PC-9 (cell line): ENCODE data around the gene SLC40A1. TPM values are rescaled to one million over a fixed set of nuclear protein-coding genes. Genes with fewer than 3 reads are reported as not detected.

ENCODE experiments used
- BruUV-seq: library from RNA; stranded (reverse); fragments of 400-500 nt; replicated peaks from 2 replicates; lab custom pipeline; 2021; lab: Mats Ljungman, UMichigan
- CTCF ChIA-PET: fragments of 300-600 bp; sonication (Branson Sonifier 250); formaldehyde crosslinking; loops from one replicate; lab custom pipeline; 2022; ENCODE audit warnings: antibody characterized with exemption; lab: Charles Lee
- POLR2A ChIA-PET: fragments of 300-600 bp; sonication (Branson Sonifier 250); formaldehyde crosslinking; loops from one replicate; lab custom pipeline; 2022; ENCODE audit warnings: antibody characterized with exemption; ENCODE audit not compliant: unreplicated experiment; lab: Charles Lee
- DNase-seq, 2 experiments: peaks; one replicate each; pipeline versions ENCODE4 v3.0.0 to v3.0.0-alpha.2; 2015 to 2022; ENCODE audit warnings: mixed read lengths in 1 of 2
- H2AFZ ChIP-seq: fragments of 200-600 bp; sonication (generic); 2 replicates; pipeline ENCODE4 v1.8.1; 2017; ENCODE audit warnings: antibody characterized with exemption
- H3F3A ChIP-seq: fragments of 200-600 bp; sonication (generic); 2 replicates; pipeline ENCODE4 v1.8.1; 2017; ENCODE audit warnings: antibody characterized with exemption, mild to moderate bottlenecking, low read depth; ENCODE audit not compliant: insufficient read depth
- H3K27ac ChIP-seq: fragments of 200-600 bp; sonication (generic); 2 replicates; pipeline ENCODE4 v1.6.1; 2016; ENCODE audit warnings: mixed run types
- H3K27me3 ChIP-seq: fragments of 200-600 bp; sonication (generic); 2 replicates; pipeline ENCODE4 v1.6.1; 2016; ENCODE audit warnings: low read depth, mixed run types; ENCODE audit not compliant: insufficient read depth
- H3K36me3 ChIP-seq: fragments of 200-600 bp; sonication (generic); 2 replicates; pipeline ENCODE4 v1.6.1; 2016; ENCODE audit warnings: low read depth, mixed run types
- H3K4me1 ChIP-seq: fragments of 200-600 bp; sonication (generic); replicated peaks from 2 replicates; pipeline ENCODE4 v1.6.1; 2016; ENCODE audit warnings: mixed run types; ENCODE audit not compliant: insufficient read depth
- H3K4me2 ChIP-seq: fragments of 200-600 bp; sonication (generic); 2 replicates; pipeline ENCODE4 v1.6.1; 2017; ENCODE audit warnings: mixed run types
- H3K4me3 ChIP-seq: fragments of 200-600 bp; sonication (generic); 2 replicates; pipeline ENCODE4 v1.6.1; 2016; ENCODE audit warnings: mixed run types
- H3K79me2 ChIP-seq: fragments of 200-600 bp; sonication (generic); 2 replicates; pipeline ENCODE4 v1.6.1; 2017; ENCODE audit warnings: low read depth, mixed run types
- H3K9me2 ChIP-seq: fragments of 200-600 bp; sonication (generic); 2 replicates; pipeline ENCODE4 v1.8.1; 2017; ENCODE audit warnings: mild to moderate bottlenecking; ENCODE audit not compliant: insufficient read depth
- H3K9me3 ChIP-seq: fragments of 200-600 bp; sonication (generic); 2 replicates; pipeline ENCODE4 v1.8.1; 2016; ENCODE audit warnings: low read depth; ENCODE audit not compliant: insufficient read depth
- H4K20me1 ChIP-seq: fragments of 200-600 bp; sonication (generic); 2 replicates; pipeline ENCODE4 v1.8.1; 2017; ENCODE audit not compliant: insufficient read depth
- CTCF ChIP-seq: fragments of 200-600 bp; sonication (generic); conservative IDR thresholded peaks from 2 replicates; pipeline ENCODE4 v1.6.1; 2017; ENCODE audit warnings: mixed run types, antibody characterized with exemption, mild to moderate bottlenecking, moderate library complexity
- EZH2 ChIP-seq: fragments of 200-600 bp; sonication (generic); IDR thresholded peaks from 2 replicates; pipeline ENCODE4 v1.8.0; 2017; ENCODE audit warnings: antibody characterized with exemption, low read depth
- intact Hi-C: fragments of 100-400 bp; cut with micrococcal nuclease; formaldehyde crosslinking; loops from one replicate; pipeline ENCODE4 v1.10.0; 2022; ENCODE audit not compliant: unreplicated experiment
- total RNA-seq: library from RNA; stranded (reverse); gene quantifications from 2 replicates; pipeline ENCODE4 v1.2.3, GENCODE V29; 2021

Gene SLC40A1
- total RNA-seq, 1 experiment from 2014 or later: 8.0 TPM

- POLR2A ChIA-PET: interaction anchor here (0.6 kb wide), 1 partner anchor 792 kb away, joined by 3 read pairs; no protein-coding TSS in a partner anchor
- no peak for DNase-seq
- Histone ChIP-seq H3K36me3 (no peaks in the 10 kb centered on the region), H2AFZ (no peak overlapping the region), H3F3A (no peaks in the 10 kb centered on the region), H3K9me3 (no peaks in the 10 kb centered on the region), H4K20me1 (no peaks in the 10 kb centered on the region), H3K27me3 (no peaks in the 10 kb centered on the region), H3K4me2 (no peak overlapping the region), H3K4me3 (no peak overlapping the region), H3K9me2 (no peaks in the 10 kb centered on the region), H3K4me1 (no peaks in the 10 kb centered on the region), H3K27ac (no peak overlapping the region), H3K79me2 (no peaks in the 10 kb centered on the region)
- no peak for TF ChIP-seq CTCF
- no peak for TF ChIP-seq EZH2
- BruUV-seq: no TSS peak
- intact Hi-C loops: no loop called here
- CTCF ChIA-PET: no interaction called here
These were observed 65.3 kb downstream of the SLC40A1 start for GRCh38 chr2:189515264-189515663.

GRCh38 chr2:189514104-189514503, 66.5 kb downstream of the SLC40A1 start:
- no peak for TF ChIP-seq EZH2
- TF ChIP-seq CTCF: no peak
- H3K9me3 ChIP-seq: no peaks in the 10 kb centered on the region
- ChIA-PET POLR2A (no interaction called here), CTCF (no interaction called here)
- H3K27ac ChIP-seq: no peak overlapping the region
- H4K20me1 ChIP-seq: no peaks in the 10 kb centered on the region
- no peak overlapping the region for H3K4me2 ChIP-seq
- no peaks in the 10 kb centered on the region for H3K9me2 ChIP-seq
- no peak for DNase-seq
- no TSS peak for BruUV-seq
- H3K79me2 ChIP-seq: no peaks in the 10 kb centered on the region
- H3K4me3 ChIP-seq: no peak overlapping the region
- no peak overlapping the region for H2AFZ ChIP-seq
- H3K27me3 ChIP-seq: no peaks in the 10 kb centered on the region
- no peaks in the 10 kb centered on the region for H3K36me3 ChIP-seq
- intact Hi-C loops: no loop called here
- H3K4me1 ChIP-seq: no peaks in the 10 kb centered on the region
- no peaks in the 10 kb centered on the region for H3F3A ChIP-seq

- Histone ChIP-seq H4K20me1 (no peaks in the 10 kb centered on the region), H3K36me3 (no peaks in the 10 kb centered on the region), H3K4me3 (no peak overlapping the region), H3K9me3 (no peaks in the 10 kb centered on the region), H3K9me2 (no peaks in the 10 kb centered on the region), H3K4me1 (no peaks in the 10 kb centered on the region), H3K79me2 (no peaks in the 10 kb centered on the region), H3K27me3 (no peaks in the 10 kb centered on the region), H3K27ac (no peak overlapping the region), H2AFZ (no peak overlapping the region), H3K4me2 (no peak overlapping the region), H3F3A (no peaks in the 10 kb centered on the region)
- ChIA-PET POLR2A (no interaction called here), CTCF (no interaction called here)
- no TSS peak for BruUV-seq
- intact Hi-C loops: no loop called here
- TF ChIP-seq EZH2: no peak
- no peak for DNase-seq
These were observed 67.7 kb downstream of the SLC40A1 start for GRCh38 chr2:189512879-189513278.

- Histone ChIP-seq H2AFZ (no peak overlapping the region), H3K9me2 (no peaks in the 10 kb centered on the region), H3K4me2 (no peak overlapping the region), H3F3A (0 out of 2 replicates have a peak, but pooled peaks cover 2% of the 10 kb centered on the region), H3K36me3 (no peaks in the 10 kb centered on the region), H3K27ac (no peak overlapping the region), H3K9me3 (no peaks in the 10 kb centered on the region), H3K79me2 (no peaks in the 10 kb centered on the region), H3K4me1 (peaks cover 2% of the 10 kb centered on the region; the same call in 1 of the 2 replicates), H3K27me3 (no peaks in the 10 kb centered on the region), H3K4me3 (no peak overlapping the region), H4K20me1 (no peaks in the 10 kb centered on the region)
- DNase-seq: no peak
- TF ChIP-seq CTCF (no peak), EZH2 (no peak)
- ChIA-PET CTCF (no interaction called here), POLR2A (no interaction called here)
- intact Hi-C loops: no loop called here
- BruUV-seq: no TSS peak
These were observed 68.6 kb downstream of the SLC40A1 start for GRCh38 chr2:189511960-189512319.
